Aorta (tissue), 5 donors: ENCODE results near the gene MT1H. TPM values are rescaled to one million over a fixed set of nuclear protein-coding genes. Genes with fewer than 3 reads are reported as not detected.

ENCODE experiments used
- ATAC-seq: fragments of 200-7000 bp; cut with Tn5 transposase; one replicate; pipeline ENCODE4 v1.9.1; 2022; ENCODE audit warnings: moderate library complexity; ENCODE audit not compliant: low FRiP score
- DNase-seq, 2 donors: peaks; one replicate each; pipeline ENCODE4 v3.0.0-alpha.2; 2020
- H3K27ac ChIP-seq, 2 donors: one replicate each; pipeline ENCODE4 v1.5.1; 2013; ENCODE audit warnings: low read length in 2 of 2, mild to moderate bottlenecking in 2 of 2, moderate library complexity in 2 of 2, control low read depth in 1 of 2, inconsistent platforms in 1 of 2, low read depth in 1 of 2
- H3K27me3 ChIP-seq, 2 donors: one replicate each; pipeline ENCODE4 v1.6.1; 2013; ENCODE audit warnings: control low read depth in 1 of 2, low read length in 1 of 2, mild to moderate bottlenecking in 1 of 2, moderate library complexity in 1 of 2; ENCODE audit not compliant: insufficient read depth in 2 of 2, control insufficient read depth in 1 of 2
- H3K36me3 ChIP-seq, 2 donors: one replicate each; pipeline ENCODE4 v1.6.1; 2013; ENCODE audit warnings: control low read depth in 1 of 2, low read length in 1 of 2, mild to moderate bottlenecking in 1 of 2; ENCODE audit not compliant: insufficient read depth in 2 of 2, control insufficient read depth in 1 of 2
- H3K4me1 ChIP-seq, 2 donors: one replicate each; pipeline ENCODE4 v1.6.1; 2013; ENCODE audit warnings: low read length in 2 of 2, control low read depth in 1 of 2, mild to moderate bottlenecking in 1 of 2, moderate library complexity in 1 of 2; ENCODE audit not compliant: insufficient read depth in 2 of 2, control insufficient read depth in 1 of 2
- H3K4me3 ChIP-seq, 2 donors: one replicate each; pipeline ENCODE4 v1.5.1; 2013; ENCODE audit warnings: low read length in 2 of 2, control low read depth in 1 of 2, mild to moderate bottlenecking in 1 of 2
- H3K9me3 ChIP-seq: one replicate; pipeline ENCODE4 v1.6.1; 2013; ENCODE audit warnings: mild to moderate bottlenecking, low read length; ENCODE audit not compliant: control insufficient read depth
- WGBS, 2 donors: extraction: QIAGEN DNeasy Blood & Tissue Kit; methylation state at CpG; one replicate each; pipeline ENCODE4 v1.1.7; 2013; 5-methylcytosine and 5-hydroxymethylcytosine counted together
- intact Hi-C, 2 donors: fragments of 100-400 bp; cut with DNase I; formaldehyde crosslinking; loops; one replicate each; pipeline versions ENCODE4 v1.14.2 to v1.15.0; 2022
- polyA plus RNA-seq, 2 donors: library from polyadenylated mRNA; stranded (reverse); fragments of 200-250 nt; gene quantifications; one replicate each; pipeline ENCODE4 v1.2.3, GENCODE V29; 2013
- total RNA-seq, 2 donors: library from RNA; stranded (reverse); fragmentation: NEBNext Ultra II Directional; extraction: Animal tissue kit (Norgen Biotek cat#: 25700); gene quantifications; one replicate each; pipeline ENCODE4 v1.2.1, GENCODE V29; 2021
- donor health status: healthy with polysubstance abuse.
- donor health status: Bipolar disorder and iron deficiency.
- donor health status: DM: no; HTN: no; CAD: no.
- donor health status: DM: no; HTN: no; CAD: no.
- donor health status: DM: yes; HTN: yes; CAD: no.

Gene MT1H
- total and polyA plus RNA-seq, 4 donors, result 1.6 to 12.6 (median 3.0) TPM; not detected in 1

- no peak for ATAC-seq
Measured at GRCh38 chr16:56626685-56627084, 42.9 kb upstream of the MT1H start.

GRCh38 chr16:56628486-56629350 is 40.9 kb upstream of the MT1H start:
- DNase-seq (no peak), ATAC-seq (no peak)
- H3K4me3 ChIP-seq, result no peak overlapping the region
- H3K9me3 ChIP-seq, result no peaks in the 10 kb centered on the region
- no peaks in the 10 kb centered on the region for H3K4me1 ChIP-seq
- peak overlapping the region in 1 of 2 donors; percentile 48 for H3K27ac ChIP-seq
- no peaks in the 10 kb centered on the region for H3K27me3 ChIP-seq
- 73 to 77% methylated on average over 9 of the region's 9 CpGs for WGBS, 2 donors
- intact Hi-C loops, result no loop called here
- H3K36me3 ChIP-seq, result no peaks in the 10 kb centered on the region

More at GRCh38 chr16:56626685-56627084, 42.9 kb upstream of the MT1H start:
- peak overlapping the region; percentile 43 to 95 for H3K27ac ChIP-seq
- intact Hi-C loops, result loop anchor here in 1 of 2 donors (1.0 kb wide), 1 partner anchor 17 kb away; no protein-coding TSS in a partner anchor
- H3K4me1 ChIP-seq, result no peaks in the 10 kb centered on the region
- no peaks in the 10 kb centered on the region for H3K36me3 ChIP-seq
- peak overlapping the region; percentile 56 to 71 for H3K4me3 ChIP-seq
- no peak for DNase-seq
- WGBS, 2 donors, result 1 to 6% methylated on average over 7 of the region's 7 CpGs
- no peaks in the 10 kb centered on the region for H3K27me3 ChIP-seq
- no peaks in the 10 kb centered on the region for H3K9me3 ChIP-seq

DNA sequence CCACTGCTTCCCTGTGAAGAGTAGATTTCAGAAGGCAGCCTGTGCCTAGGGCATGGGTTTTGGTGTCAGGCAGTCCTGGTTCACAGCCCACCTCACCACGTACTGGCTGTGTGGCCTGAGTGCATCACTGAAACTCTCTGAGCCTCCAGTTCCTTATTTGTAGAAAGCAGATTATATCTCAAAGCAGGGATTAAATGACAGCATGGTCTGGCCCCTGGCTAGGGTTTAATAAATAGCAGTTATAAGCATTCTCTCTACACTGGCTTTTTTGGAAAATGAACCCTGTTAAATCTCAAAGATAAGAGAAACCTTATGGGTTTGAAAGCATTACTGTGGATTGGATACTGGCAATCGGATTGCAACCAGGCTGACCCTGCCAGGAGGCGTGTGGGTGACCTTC is 40.1 kb upstream of the MT1H start:
- H3K36me3 ChIP-seq, result no peaks in the 10 kb centered on the region
- no peak for DNase-seq
- no peak overlapping the region for H3K4me3 ChIP-seq
- intact Hi-C loops, result no loop called here
- no peak for ATAC-seq
- H3K27me3 ChIP-seq, result no peaks in the 10 kb centered on the region
- 83 to 85% methylated on average over 3 of the region's 3 CpGs for WGBS, 2 donors
- H3K27ac ChIP-seq, result no peak overlapping the region
- no peaks in the 10 kb centered on the region for H3K4me1 ChIP-seq
- H3K9me3 ChIP-seq, result no peaks in the 10 kb centered on the region

GRCh38 chr16:56630134-56630533 is 39.5 kb upstream of the MT1H start:
- intact Hi-C loops, result no loop called here
- no peak for ATAC-seq
- no peak overlapping the region for H3K27ac ChIP-seq
- H3K9me3 ChIP-seq, result no peaks in the 10 kb centered on the region
- H3K27me3 ChIP-seq, result no peaks in the 10 kb centered on the region
- DNase-seq, result no peak
- H3K4me3 ChIP-seq, result no peak overlapping the region
- WGBS, 2 donors, result 89 to 90% methylated on average over 3 of the region's 3 CpGs
- H3K36me3 ChIP-seq, result no peaks in the 10 kb centered on the region
- no peaks in the 10 kb centered on the region for H3K4me1 ChIP-seq

GRCh38 chr16:56631197-56631596 is 38.4 kb upstream of the MT1H start:
- DNase-seq, result no peak
- H3K27ac ChIP-seq, result no peak overlapping the region
- H3K9me3 ChIP-seq, result no peaks in the 10 kb centered on the region
- 93 to 95% methylated on average over 10 of the region's 10 CpGs for WGBS, 2 donors
- intact Hi-C loops, result no loop called here
- H3K27me3 ChIP-seq, result no peaks in the 10 kb centered on the region
- H3K4me1 ChIP-seq, result no peaks in the 10 kb centered on the region
- no peaks in the 10 kb centered on the region for H3K36me3 ChIP-seq
- H3K4me3 ChIP-seq, result no peak overlapping the region
- ATAC-seq, result no peak

DNA sequence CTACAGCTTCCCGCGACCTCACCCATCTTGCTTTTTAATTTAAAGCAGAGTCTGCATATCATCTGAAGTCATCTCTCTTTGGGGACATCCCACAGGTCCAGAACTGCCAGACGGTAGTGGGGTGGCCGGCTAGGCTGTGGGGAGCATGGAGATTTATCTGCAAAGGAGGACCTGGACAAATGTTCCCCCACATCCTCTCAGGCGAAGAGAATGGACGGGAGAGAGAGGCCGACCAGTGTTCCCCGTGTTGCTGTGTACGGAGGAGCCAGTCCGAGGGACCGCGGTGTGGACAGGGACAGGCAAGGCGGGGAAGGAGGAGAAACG is 37.8 kb upstream of the MT1H start:
- Histone ChIP-seq H3K4me1 (no peaks in the 10 kb centered on the region), H3K4me3 (peak overlapping the region; percentile 19 to 49), H3K27me3 (no peaks in the 10 kb centered on the region), H3K9me3 (no peaks in the 10 kb centered on the region), H3K27ac (peak overlapping the region in 1 of 2 donors; percentile 87), H3K36me3 (no peaks in the 10 kb centered on the region)
- WGBS, 2 donors, result 17 to 21% methylated on average over 14 of the region's 14 CpGs
- ATAC-seq (no peak), DNase-seq (no peak)
- intact Hi-C loops, result no loop called here

DNA sequence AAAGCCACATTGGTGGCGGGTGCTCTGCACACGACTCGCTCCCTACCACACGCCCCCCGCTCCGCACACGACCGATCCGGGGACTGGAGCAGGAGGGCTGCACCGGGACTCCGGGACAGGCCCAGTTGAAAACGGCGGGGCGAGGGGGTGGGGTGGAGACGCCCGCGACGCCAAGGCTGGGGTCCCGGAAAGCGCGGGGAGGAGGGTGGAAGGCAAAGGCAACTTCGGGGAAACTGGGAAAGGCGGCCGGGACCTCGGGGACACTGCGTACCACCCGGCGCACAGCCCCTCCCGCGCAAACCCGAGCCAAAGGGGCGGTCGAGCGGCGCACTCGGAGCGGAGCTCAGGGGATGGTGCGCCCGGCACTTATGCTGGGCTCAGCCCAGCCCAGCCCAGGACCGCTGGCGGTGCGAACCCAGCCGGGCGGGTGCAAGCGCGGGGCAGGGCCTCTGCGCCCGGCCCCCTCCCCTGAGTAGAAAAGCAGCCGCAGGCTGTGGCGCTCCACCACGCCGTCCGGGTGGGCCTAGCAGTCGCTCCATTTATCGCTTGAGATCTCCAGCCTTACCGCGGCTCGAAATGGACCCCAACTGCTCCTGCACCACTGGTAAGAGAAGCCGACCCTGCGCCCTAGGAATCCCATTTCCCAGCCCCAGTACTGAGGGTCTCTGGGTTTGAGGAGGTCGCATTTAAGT is 37.3 kb upstream of the MT1H start, which contains the start of gene MT1M:
TSS of gene MT1M (plus strand) at position 504 of the 692 bp plus-strand sequence. CDS start at position 577, 73 bp downstream.
- Histone ChIP-seq H3K27ac (peak within 1 kb of the TSS in 1 of 2 donors; percentile 87), H3K36me3 (no peaks in the 10 kb centered on the region), H3K4me3 (peak within 1 kb of the TSS; percentile 37 to 49), H3K9me3 (no peaks in the 10 kb centered on the region), H3K27me3 (no peaks in the 10 kb centered on the region), H3K4me1 (no peaks in the 10 kb centered on the region)
- DNase-seq, result peak; percentile 82 to 92
- ATAC-seq, result peak; percentile 94
- intact Hi-C loops, result no loop called here
- WGBS, 2 donors, result 1 to 2% methylated on average over 53 to 61 of the region's 61 CpGs

DNA sequence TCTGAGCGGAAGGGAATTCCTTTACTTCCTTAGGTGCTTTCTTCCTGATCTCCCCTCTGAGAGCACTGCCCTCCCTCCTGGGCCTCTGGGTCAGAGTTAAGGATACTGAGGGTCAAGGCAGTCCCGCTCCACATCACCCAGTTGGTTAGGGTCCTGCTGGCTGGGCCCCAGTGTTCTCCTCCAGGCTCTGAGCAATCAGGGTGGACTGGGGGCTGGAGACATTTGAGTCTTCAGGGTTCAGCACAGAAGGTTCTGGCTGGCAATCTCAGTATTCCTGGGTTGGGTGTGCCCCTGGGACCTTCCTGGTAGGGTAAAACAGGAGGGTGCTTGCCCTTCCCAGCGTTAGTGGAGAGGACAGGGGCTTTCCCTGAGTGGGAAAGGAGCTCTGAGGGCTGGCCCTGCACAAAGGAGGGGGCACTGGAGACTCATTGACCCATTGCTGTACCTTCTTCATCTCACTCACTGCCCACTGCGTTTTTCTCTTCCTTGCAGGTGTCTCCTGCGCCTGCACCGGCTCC is 36.7 kb upstream of the MT1H start:
- Histone ChIP-seq H3K4me1 (no peaks in the 10 kb centered on the region), H3K36me3 (no peaks in the 10 kb centered on the region), H3K27ac (peak overlapping the region in 1 of 2 donors; percentile 77), H3K9me3 (no peaks in the 10 kb centered on the region), H3K27me3 (no peaks in the 10 kb centered on the region), H3K4me3 (peak overlapping the region; percentile 37 to 49)
- intact Hi-C loops, result no loop called here
- DNase-seq (no peak), ATAC-seq (peak; percentile 2)
- 45 to 56% methylated on average over 6 of the region's 6 CpGs for WGBS, 2 donors
